Measurements from ENCODE around the gene NPAT.
A peak's percentile ranks its signal among the peaks of the same experiment; 100 is the strongest.

The NPAT gene

DNA sequence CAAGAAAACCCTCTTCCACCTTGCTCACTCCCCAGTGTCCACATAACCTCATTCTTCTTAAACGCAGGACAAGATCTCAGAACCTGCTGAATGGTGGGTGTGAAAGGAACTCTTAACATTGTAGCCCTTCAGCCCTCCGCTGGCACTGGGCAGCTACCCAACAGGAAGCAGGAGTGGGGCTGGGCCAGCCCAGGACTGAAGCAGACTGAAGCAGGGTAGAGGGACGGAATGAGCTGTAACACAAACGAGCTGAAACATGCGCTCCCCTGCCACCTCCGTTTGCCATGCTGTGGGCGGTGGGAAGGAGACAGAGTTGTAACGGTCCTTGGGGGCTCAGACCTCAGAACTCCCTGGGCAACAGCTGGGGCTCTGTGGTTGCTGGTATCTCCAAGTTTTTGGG, 23.6 kb downstream of the NPAT start:
- peak overlapping the region; percentile 90 for H2BK12ac ChIP-seq (ENCODE audit: low read length)
- H3K23ac ChIP-seq (ENCODE audit: low read length), result no peak overlapping the region
- H3K9me3 ChIP-seq (ENCODE audit: insufficient read depth, low read depth, low read length), result no peaks in the 10 kb centered on the region
- H3K4me1 ChIP-seq (ENCODE audit: control insufficient read depth in 1 of 2, insufficient read depth in 2 of 2, low read length in 2 of 2), result peaks cover 18 to 23% of the 10 kb centered on the region in 2 experiments
- H3K27me3 ChIP-seq (ENCODE audit: insufficient read depth, low read length), result no peaks in the 10 kb centered on the region
- DNase-seq, result no peak
- H3K14ac ChIP-seq (ENCODE audit: low read length), result peak overlapping the region; percentile 85
- peak overlapping the region; percentile 67 for H4K8ac ChIP-seq (ENCODE audit: low read depth, low read length)
- peak overlapping the region; percentile 81 for H2BK5ac ChIP-seq (ENCODE audit: low read depth, low read length, poor library complexity)
- peak overlapping the region; percentile 95 for H3K27ac ChIP-seq (ENCODE audit: low read depth, low read length)
- H2BK120ac ChIP-seq (ENCODE audit: insufficient read depth, low read length, poor library complexity), result peak overlapping the region; percentile 81
- H3K9ac ChIP-seq (ENCODE audit: low read length), result no peak overlapping the region
- H4K91ac ChIP-seq (ENCODE audit: low read depth, low read length), result peak overlapping the region; percentile 88
- peaks cover 4% of the 10 kb centered on the region for H3K79me2 ChIP-seq (ENCODE audit: control insufficient read depth, insufficient read depth, low read length, poor library complexity)
- peak overlapping the region; percentile 28 for H4K12ac ChIP-seq (ENCODE audit: low read depth, low read length)
- no CpG with 5 or more reads among the region's 8 CpGs for WGBS (ENCODE audit: extremely low coverage, insufficient coverage, insufficient read length)
- peak overlapping the region; percentile 90 for H2AK5ac ChIP-seq (ENCODE audit: low read length)
- no peak overlapping the region for H3K4me3 ChIP-seq (ENCODE audit: low read depth, low read length)
- peaks cover 19% of the 10 kb centered on the region for H3K79me1 ChIP-seq (ENCODE audit: low read length)
- H3K4ac ChIP-seq (ENCODE audit: low read depth, low read length), result peak overlapping the region; percentile 10
- H3K18ac ChIP-seq (ENCODE audit: low read length), result peak overlapping the region; percentile 90
- H2AFZ ChIP-seq (ENCODE audit: insufficient read depth, low read length, poor library complexity), result no peak overlapping the region
- H3K36me3 ChIP-seq (ENCODE audit: control insufficient read depth in 1 of 2, insufficient read depth in 2 of 2, low read length in 2 of 2), result peaks cover 12 to 15% of the 10 kb centered on the region in 2 experiments
- H3K4me2 ChIP-seq (ENCODE audit: low read length), result no peak overlapping the region

DNA sequence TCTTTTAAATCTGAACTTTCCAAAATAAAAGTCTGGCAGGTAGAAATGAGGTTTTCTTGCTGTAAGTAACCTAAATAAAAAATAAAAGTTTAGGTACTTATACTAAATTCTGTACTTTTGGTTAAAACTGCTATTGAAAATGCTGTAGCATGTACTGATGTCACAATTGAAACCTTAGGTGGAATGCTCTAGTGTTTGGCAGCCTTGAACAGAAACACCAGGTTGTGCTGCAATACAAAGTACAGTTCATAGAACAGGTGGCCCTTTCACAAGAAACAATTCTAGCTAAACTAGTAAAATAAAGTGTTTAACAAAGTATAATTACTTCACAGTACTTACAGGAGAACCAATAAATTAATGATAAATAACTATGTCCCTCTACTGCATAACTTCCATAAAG, 25.1 kb downstream of the NPAT start:
- H3K4me1 ChIP-seq (ENCODE audit: control insufficient read depth in 1 of 2, insufficient read depth in 2 of 2, low read length in 2 of 2), result peaks cover 18 to 22% of the 10 kb centered on the region in 2 experiments
- no peak overlapping the region for H2AFZ ChIP-seq (ENCODE audit: insufficient read depth, low read length, poor library complexity)
- no peak overlapping the region for H2BK120ac ChIP-seq (ENCODE audit: insufficient read depth, low read length, poor library complexity)
- H2BK5ac ChIP-seq (ENCODE audit: low read depth, low read length, poor library complexity), result no peak overlapping the region
- no peaks in the 10 kb centered on the region for H3K27me3 ChIP-seq (ENCODE audit: insufficient read depth, low read length)
- H3K14ac ChIP-seq (ENCODE audit: low read length), result no peak overlapping the region
- H3K23ac ChIP-seq (ENCODE audit: low read length), result no peak overlapping the region
- no peak overlapping the region for H4K8ac ChIP-seq (ENCODE audit: low read depth, low read length)
- H3K9me3 ChIP-seq (ENCODE audit: insufficient read depth, low read depth, low read length), result no peaks in the 10 kb centered on the region
- DNase-seq, result no peak
- H2AK5ac ChIP-seq (ENCODE audit: low read length), result no peak overlapping the region
- H3K79me1 ChIP-seq (ENCODE audit: low read length), result peaks cover 18% of the 10 kb centered on the region
- no peak overlapping the region for H4K91ac ChIP-seq (ENCODE audit: low read depth, low read length)
- no peak overlapping the region for H3K4ac ChIP-seq (ENCODE audit: low read depth, low read length)
- peaks cover 13 to 16% of the 10 kb centered on the region in 2 experiments for H3K36me3 ChIP-seq (ENCODE audit: control insufficient read depth in 1 of 2, insufficient read depth in 2 of 2, low read length in 2 of 2)
- no peak overlapping the region for H3K4me3 ChIP-seq (ENCODE audit: low read depth, low read length)
- no peak overlapping the region for H3K9ac ChIP-seq (ENCODE audit: low read length)
- H4K12ac ChIP-seq (ENCODE audit: low read depth, low read length), result no peak overlapping the region
- H3K18ac ChIP-seq (ENCODE audit: low read length), result no peak overlapping the region
- no peak overlapping the region for H2BK12ac ChIP-seq (ENCODE audit: low read length)
- no peak overlapping the region for H3K4me2 ChIP-seq (ENCODE audit: low read length)
- peaks cover 4% of the 10 kb centered on the region for H3K79me2 ChIP-seq (ENCODE audit: control insufficient read depth, insufficient read depth, low read length, poor library complexity)
- no peak overlapping the region for H3K27ac ChIP-seq (ENCODE audit: low read depth, low read length)

DNA sequence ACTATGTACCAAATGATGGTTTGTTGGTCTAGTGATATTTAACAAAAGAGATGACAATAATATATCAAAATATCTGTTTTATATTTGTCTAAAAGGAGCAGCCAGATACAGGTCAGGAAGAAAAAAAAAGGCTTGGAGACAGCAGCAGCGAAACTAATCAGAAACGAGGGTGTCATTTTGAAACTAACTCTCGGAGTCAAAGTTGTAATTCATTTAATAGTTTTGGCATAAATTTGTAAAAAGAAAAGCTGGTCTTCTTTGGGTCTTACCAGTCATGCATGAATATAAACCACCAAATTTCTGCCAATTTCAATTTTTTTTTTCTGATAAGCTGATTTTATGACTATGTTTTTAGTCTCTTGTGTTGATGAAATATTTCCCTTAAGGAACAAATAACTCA, 25.5 kb downstream of the NPAT start:
- Histone ChIP-seq H2BK12ac (ENCODE audit: low read length) (no peak overlapping the region), H3K4me1 (ENCODE audit: control insufficient read depth in 1 of 2, insufficient read depth in 2 of 2, low read length in 2 of 2) (peaks cover 18 to 22% of the 10 kb centered on the region in 2 experiments), H3K4me2 (ENCODE audit: low read length) (no peak overlapping the region), H3K79me2 (ENCODE audit: control insufficient read depth, insufficient read depth, low read length, poor library complexity) (peaks cover 4% of the 10 kb centered on the region), H3K9me3 (ENCODE audit: insufficient read depth, low read depth, low read length) (no peaks in the 10 kb centered on the region), H3K14ac (ENCODE audit: low read length) (no peak overlapping the region), H3K36me3 (ENCODE audit: control insufficient read depth in 1 of 2, insufficient read depth in 2 of 2, low read length in 2 of 2) (peaks cover 13 to 16% of the 10 kb centered on the region in 2 experiments), H3K4me3 (ENCODE audit: low read depth, low read length) (no peak overlapping the region), H3K27me3 (ENCODE audit: insufficient read depth, low read length) (no peaks in the 10 kb centered on the region), H3K9ac (ENCODE audit: low read length) (no peak overlapping the region), H3K79me1 (ENCODE audit: low read length) (peaks cover 18% of the 10 kb centered on the region), H4K8ac (ENCODE audit: low read depth, low read length) (no peak overlapping the region), H3K27ac (ENCODE audit: low read depth, low read length) (no peak overlapping the region), H2BK5ac (ENCODE audit: low read depth, low read length, poor library complexity) (no peak overlapping the region), H2AK5ac (ENCODE audit: low read length) (no peak overlapping the region), H4K12ac (ENCODE audit: low read depth, low read length) (no peak overlapping the region), H3K23ac (ENCODE audit: low read length) (no peak overlapping the region), H2BK120ac (ENCODE audit: insufficient read depth, low read length, poor library complexity) (no peak overlapping the region), H3K4ac (ENCODE audit: low read depth, low read length) (no peak overlapping the region), H4K91ac (ENCODE audit: low read depth, low read length) (no peak overlapping the region), H2AFZ (ENCODE audit: insufficient read depth, low read length, poor library complexity) (no peak overlapping the region), H3K18ac (ENCODE audit: low read length) (no peak overlapping the region)
- no CpG with 5 or more reads among the region's 3 CpGs for WGBS (ENCODE audit: extremely low coverage, insufficient coverage, insufficient read length)
- DNase-seq, result no peak

DNA sequence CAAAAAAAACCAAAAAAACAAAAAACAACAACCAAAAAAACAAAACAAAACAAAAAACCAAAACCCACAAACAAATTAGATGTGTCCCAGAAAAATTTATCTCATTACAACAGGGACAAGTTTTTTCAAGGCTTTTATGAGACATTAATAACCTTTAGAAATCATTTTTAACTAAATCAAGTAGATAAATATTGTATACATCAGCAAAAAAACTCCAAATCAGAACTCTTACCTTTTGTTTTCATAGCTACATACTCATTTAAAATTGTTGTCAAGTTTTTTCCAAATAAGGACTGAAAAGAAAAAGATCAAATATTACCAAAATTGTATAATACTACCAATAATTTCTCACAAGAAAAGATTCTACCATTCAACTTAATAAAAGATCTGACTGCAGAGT, 28.7 kb downstream of the NPAT start:
- no peaks in the 10 kb centered on the region for H3K9me3 ChIP-seq (ENCODE audit: insufficient read depth, low read depth, low read length)
- H2BK5ac ChIP-seq (ENCODE audit: low read depth, low read length, poor library complexity), result no peak overlapping the region
- no peak overlapping the region for H4K12ac ChIP-seq (ENCODE audit: low read depth, low read length)
- H3K36me3 ChIP-seq (ENCODE audit: control insufficient read depth in 1 of 2, insufficient read depth in 2 of 2, low read length in 2 of 2), result peaks cover 12 to 21% of the 10 kb centered on the region in 2 experiments
- no peak overlapping the region for H4K91ac ChIP-seq (ENCODE audit: low read depth, low read length)
- H2BK120ac ChIP-seq (ENCODE audit: insufficient read depth, low read length, poor library complexity), result no peak overlapping the region
- no peak overlapping the region for H2AFZ ChIP-seq (ENCODE audit: insufficient read depth, low read length, poor library complexity)
- no peaks in the 10 kb centered on the region for H3K27me3 ChIP-seq (ENCODE audit: insufficient read depth, low read length)
- no peaks in the 10 kb centered on the region for H3K79me2 ChIP-seq (ENCODE audit: control insufficient read depth, insufficient read depth, low read length, poor library complexity)
- H3K4me3 ChIP-seq (ENCODE audit: low read depth, low read length), result no peak overlapping the region
- no peaks in the 10 kb centered on the region for H3K79me1 ChIP-seq (ENCODE audit: low read length)
- no peak overlapping the region for H3K27ac ChIP-seq (ENCODE audit: low read depth, low read length)
- no peak for DNase-seq
- H4K8ac ChIP-seq (ENCODE audit: low read depth, low read length), result no peak overlapping the region
- no peak overlapping the region for H3K14ac ChIP-seq (ENCODE audit: low read length)
- peaks cover 2 to 3% of the 10 kb centered on the region in 2 experiments for H3K4me1 ChIP-seq (ENCODE audit: control insufficient read depth in 1 of 2, insufficient read depth in 2 of 2, low read length in 2 of 2)
- no peak overlapping the region for H2AK5ac ChIP-seq (ENCODE audit: low read length)
- no peak overlapping the region for H3K9ac ChIP-seq (ENCODE audit: low read length)
- H2BK12ac ChIP-seq (ENCODE audit: low read length), result no peak overlapping the region
- no peak overlapping the region for H3K4me2 ChIP-seq (ENCODE audit: low read length)
- no peak overlapping the region for H3K18ac ChIP-seq (ENCODE audit: low read length)
- no peak overlapping the region for H3K23ac ChIP-seq (ENCODE audit: low read length)
- H3K4ac ChIP-seq (ENCODE audit: low read depth, low read length), result no peak overlapping the region

Data from trophoblast cell (in vitro differentiated cells and primary cell).